ENCODE data around the gene IMPG1.

Gene IMPG1

GRCh38 chr6:76072562-76072961, at the start of gene IMPG1:
TSS of gene IMPG1 (minus strand) at chr6:76072662. CDS start at chr6:76072488, 174 bp downstream.
- DNase-seq: no peak

- no peak for DNase-seq
Measured at GRCh38 chr6:76120302-76120701, 47.8 kb upstream of the IMPG1 start.

- DNase-seq: no peak
Measured at GRCh38 chr6:76073281-76073680, 819 bp upstream of the IMPG1 start.

GRCh38 chr6:76057469-76057868, 15.0 kb downstream of the IMPG1 start:
- DNase-seq: no peak

- no peak for DNase-seq
Measured at GRCh38 chr6:76052314-76052713, 20.1 kb downstream of the IMPG1 start.

- no peak for DNase-seq
Measured at GRCh38 chr6:76043690-76044089, 28.8 kb downstream of the IMPG1 start.

GRCh38 chr6:76035713-76036112, 36.7 kb downstream of the IMPG1 start:
- no peak for DNase-seq

- no peak for DNase-seq
Measured at GRCh38 chr6:76026101-76026500, 46.4 kb downstream of the IMPG1 start.

GRCh38 chr6:76014626-76015530, 57.6 kb downstream of the IMPG1 start:
- DNase-seq: no peak

GRCh38 chr6:76004202-76004601, 68.3 kb downstream of the IMPG1 start:
- DNase-seq: no peak

- no peak for DNase-seq
Measured at GRCh38 chr6:76003686-76004085, 68.8 kb downstream of the IMPG1 start.

GRCh38 chr6:76003113-76003512, 69.3 kb downstream of the IMPG1 start:
- no peak for DNase-seq

- DNase-seq: no peak
Measured at GRCh38 chr6:76000629-76001028, 71.8 kb downstream of the IMPG1 start.

GRCh38 chr6:75997696-75998095, 74.8 kb downstream of the IMPG1 start:
- no peak for DNase-seq

- DNase-seq: no peak
Measured at GRCh38 chr6:75993236-75994162, 79.0 kb downstream of the IMPG1 start.

GRCh38 chr6:75991941-75992340, 80.5 kb downstream of the IMPG1 start:
- DNase-seq: no peak

GRCh38 chr6:75986935-75987334, 85.5 kb downstream of the IMPG1 start:
- no peak for DNase-seq

- no peak for DNase-seq
Measured at GRCh38 chr6:75975904-75976303, 96.6 kb downstream of the IMPG1 start.

GRCh38 chr6:75970093-75970492, 102.4 kb downstream of the IMPG1 start:
- DNase-seq: no peak

- no peak for DNase-seq
Measured at GRCh38 chr6:75968143-75968542, 104.3 kb downstream of the IMPG1 start.

- DNase-seq: no peak
Measured at GRCh38 chr6:75963569-75963968, 108.9 kb downstream of the IMPG1 start.

- no peak for DNase-seq
Measured at GRCh38 chr6:75952128-75952527, 120.3 kb downstream of the IMPG1 start.

Measured in amygdala (tissue), 56 donors.